Esophagus mucosa (tissue), 1 donor: Measurements from ENCODE around the gene ZNF532. TPM values are rescaled to one million over a fixed set of nuclear protein-coding genes. Genes with fewer than 3 reads are reported as not detected.

ENCODE experiments used
- ATAC-seq: fragments of 200-7000 bp; cut with Tn5 transposase; one replicate; pipeline ENCODE4 v1.9.1; 2020
- total RNA-seq: library from RNA; stranded (reverse); gene quantifications from one replicate; pipeline ENCODE4 v1.2.4, GENCODE V29; 2023
- donor health status: DM: yes; HTN: yes; CAD: no.

The ZNF532 gene
- total RNA-seq, 1 donor from 2014 or later: 28.3 TPM

DNA sequence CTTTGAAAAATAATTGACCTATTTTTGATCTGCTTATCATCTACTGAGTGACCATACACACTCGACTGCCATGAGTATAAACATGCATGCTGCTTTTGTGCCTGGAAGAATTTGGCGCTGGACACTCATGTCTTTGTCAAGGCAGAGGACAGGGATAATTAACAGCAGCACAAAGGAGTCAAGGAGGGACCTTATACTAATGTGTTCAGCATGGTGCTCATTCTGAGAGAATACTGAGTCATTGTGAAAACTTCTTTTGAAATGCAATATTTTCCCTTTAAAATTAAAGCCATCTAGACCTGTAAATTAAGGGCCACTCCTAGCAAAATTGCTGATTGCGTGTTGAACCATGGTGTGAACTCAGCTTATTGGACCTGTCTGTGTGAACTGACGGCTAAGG is 116.3 kb downstream of the ZNF532 start:
- no peak for ATAC-seq

- ATAC-seq: no peak
Observed at GRCh38 chr18:58983260-58984155, 118.8 kb downstream of the ZNF532 start.

- no peak for ATAC-seq
Observed at GRCh38 chr18:58988600-58988999, 123.9 kb downstream of the ZNF532 start.

DNA sequence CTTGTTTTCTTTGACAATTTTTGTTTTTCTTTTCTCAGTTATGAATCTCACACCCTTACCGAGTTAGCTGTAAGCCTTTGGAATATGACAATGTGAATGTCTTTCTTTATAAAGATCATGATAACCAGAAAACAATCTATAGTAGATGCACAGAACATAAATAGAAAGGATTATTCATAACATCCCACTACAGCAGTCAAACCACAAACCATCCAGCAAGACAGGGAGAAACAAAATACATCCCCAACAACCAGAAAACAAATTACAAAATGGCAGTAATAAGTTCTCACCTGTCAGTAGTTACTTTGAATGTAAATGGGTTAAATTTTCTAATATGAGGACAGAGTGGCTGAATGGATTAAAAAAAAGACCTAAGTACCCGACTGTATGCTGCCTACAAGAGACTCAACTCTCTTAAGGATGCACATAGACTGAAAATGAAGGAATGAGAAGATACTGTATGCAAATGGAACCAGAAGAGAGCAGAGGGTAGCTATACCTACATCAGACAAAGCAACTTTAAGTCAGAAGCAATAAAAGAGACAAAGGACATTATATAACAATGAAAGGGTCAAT is 124.6 kb downstream of the ZNF532 start:
- ATAC-seq: no peak

DNA sequence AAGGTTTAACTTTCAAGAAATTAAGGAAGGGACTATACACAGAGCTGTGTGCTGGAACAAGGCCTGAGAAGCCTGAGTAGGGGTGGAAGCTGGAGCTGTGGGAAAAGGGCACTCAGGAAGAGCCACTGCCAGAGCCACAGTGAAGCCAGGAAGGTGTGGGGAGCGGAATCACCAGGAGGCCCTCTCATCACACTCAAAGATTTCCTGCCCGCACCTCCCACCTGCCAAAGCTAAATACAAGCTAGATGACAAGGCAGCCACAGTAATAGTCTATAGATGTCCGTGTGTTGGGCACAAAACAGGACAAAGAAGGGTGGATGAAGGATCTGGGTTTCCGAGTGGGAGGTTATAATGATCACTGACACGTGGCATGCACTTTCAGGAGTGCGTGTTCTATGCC is 126.0 kb downstream of the ZNF532 start:
- ATAC-seq: peak; percentile 18

GRCh38 chr18:58991167-58991798 is 126.6 kb downstream of the ZNF532 start:
- ATAC-seq: peak; percentile 22

- ATAC-seq: no peak
Observed at GRCh38 chr18:58992301-58993231, 127.9 kb downstream of the ZNF532 start.

DNA sequence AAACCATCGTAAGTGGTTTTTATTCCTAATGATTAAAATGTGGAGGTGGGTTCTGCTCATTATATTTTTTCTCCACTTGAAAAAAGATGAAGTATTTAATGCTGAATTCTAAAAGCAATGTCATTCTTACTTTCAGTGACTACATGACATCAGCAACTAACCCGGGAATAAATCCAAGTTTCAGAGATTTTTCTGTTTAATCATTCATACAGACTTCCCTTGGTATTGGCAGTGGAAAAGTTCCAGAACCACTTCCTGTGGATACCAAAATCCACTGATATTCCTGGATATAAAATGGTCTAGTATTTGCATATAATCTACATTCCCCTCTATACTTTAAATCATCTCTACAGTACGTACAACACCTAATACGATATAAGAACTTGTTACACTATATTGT is 128.6 kb downstream of the ZNF532 start:
- ATAC-seq: no peak

DNA sequence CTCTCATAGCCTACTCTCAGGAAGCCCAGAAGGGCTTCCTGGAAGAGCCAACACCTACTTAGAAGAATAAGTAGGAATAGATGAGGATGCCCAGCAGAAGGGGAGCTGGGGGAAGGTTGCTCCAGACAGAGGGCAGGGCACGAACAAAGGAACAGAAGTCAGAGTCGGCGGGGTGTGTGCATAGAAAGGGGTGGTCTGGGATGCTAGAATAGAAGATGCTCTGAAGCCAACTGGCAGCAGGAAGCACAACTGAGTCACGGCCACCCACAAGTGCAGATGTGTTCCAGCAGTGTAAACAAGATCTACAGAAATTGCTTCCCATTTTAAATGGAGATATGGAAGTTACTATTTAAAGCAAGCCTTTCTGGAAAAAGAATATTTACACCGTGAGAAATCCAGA is 131.0 kb downstream of the ZNF532 start:
- no peak for ATAC-seq

DNA sequence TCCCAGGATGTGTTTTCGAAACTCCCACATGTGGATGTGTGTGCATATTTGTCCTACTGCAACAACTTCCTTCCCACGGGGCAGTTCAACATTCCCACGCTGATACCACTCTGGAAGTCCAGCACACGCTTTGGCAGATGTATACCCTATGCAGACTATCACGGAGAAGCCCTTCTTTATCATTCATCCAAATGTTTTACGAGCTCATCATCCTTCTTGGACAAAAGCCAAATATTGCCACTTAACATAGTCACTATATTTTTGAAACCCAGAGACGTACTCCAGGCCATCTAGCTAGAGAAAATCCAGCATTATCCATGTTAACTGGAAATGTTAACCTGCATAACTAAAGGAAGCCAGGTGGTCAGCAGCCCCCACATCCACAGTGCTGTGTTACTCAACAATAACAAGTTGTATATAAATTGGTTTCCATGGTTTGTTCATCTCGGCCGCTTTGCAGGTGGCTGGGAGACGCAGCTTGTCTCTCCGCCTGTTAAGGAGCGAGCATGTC is 131.5 kb downstream of the ZNF532 start:
- no peak for ATAC-seq

- no peak for ATAC-seq
Observed at GRCh38 chr18:58996696-58997095, 132.0 kb downstream of the ZNF532 start.

GRCh38 chr18:58997811-58998337 is 133.2 kb downstream of the ZNF532 start:
- no peak for ATAC-seq

DNA sequence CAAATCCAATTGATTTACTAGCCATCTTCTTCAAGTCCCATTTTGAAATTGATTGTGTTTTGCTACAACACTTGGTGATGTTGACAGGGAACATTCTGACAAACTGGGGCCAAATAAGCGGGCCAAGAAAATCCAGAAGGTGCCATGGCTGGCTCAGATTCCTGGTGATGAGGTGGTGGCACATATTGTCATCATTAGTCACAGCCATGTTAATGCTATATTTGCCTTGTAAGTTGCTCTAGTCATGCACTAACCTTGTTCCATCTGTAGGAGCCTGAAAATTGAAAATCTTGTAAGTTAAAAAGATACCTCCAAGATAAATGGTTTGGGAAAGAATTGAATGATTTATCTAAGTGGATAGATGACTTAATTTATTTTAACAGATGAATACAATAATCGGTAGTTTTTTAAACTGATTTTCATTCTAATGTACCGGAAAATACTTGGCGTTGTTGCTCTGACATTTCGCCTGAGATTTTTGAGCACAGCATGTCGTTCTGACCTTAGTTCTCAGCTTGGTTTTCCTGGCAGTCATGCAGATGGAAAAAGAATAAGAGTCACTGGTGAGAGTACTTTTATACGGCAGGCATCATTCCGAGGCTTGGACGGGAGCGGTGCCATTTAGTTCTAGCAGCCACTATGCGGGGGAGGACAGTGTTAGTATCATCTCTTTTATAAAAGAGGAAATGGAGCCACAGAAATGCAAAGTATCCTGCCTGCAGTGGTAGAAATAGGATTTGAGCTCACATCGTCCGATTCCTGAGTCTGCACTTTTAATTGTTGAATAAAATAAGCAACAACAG is 133.9 kb downstream of the ZNF532 start:
- peak; percentile 60 for ATAC-seq

DNA sequence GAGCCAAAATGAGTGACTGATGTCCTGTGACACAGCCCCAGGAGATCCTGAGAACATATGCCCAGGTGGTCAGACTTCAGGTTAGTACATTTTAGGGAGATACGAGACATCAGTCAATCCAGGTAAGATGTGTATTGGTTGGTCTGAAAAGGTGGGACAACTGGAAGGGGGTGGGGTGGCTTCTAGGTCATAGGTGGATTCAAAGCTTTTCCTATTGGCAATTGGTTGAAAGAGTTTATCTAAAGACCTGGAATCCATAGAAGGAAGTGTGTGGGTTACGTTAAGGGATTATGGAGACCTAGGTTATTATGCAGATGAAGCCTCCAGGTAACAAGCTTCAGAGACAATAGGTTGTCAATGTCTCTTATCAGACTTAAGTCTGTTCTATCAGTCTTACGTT is 136.5 kb downstream of the ZNF532 start:
- ATAC-seq: no peak

DNA sequence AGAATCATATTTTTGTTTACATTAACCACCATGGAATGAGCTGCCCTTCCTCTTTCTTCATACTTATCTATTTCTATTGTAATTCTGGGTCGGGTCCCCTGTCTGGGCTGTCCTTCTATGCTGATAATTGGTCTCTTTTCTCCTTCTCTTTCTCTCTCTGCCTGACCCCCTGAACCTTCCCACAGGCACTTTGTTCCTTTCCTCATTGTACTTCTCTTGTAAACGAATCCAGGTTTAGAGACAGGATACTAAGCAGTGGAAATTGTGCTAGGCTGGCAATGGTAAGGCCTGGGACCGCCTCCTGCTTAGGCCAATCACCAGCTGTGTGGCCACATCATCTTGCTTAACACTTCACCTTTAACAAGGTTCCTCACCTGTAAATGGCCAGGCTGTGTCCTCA is 137.0 kb downstream of the ZNF532 start:
- ATAC-seq: no peak

DNA sequence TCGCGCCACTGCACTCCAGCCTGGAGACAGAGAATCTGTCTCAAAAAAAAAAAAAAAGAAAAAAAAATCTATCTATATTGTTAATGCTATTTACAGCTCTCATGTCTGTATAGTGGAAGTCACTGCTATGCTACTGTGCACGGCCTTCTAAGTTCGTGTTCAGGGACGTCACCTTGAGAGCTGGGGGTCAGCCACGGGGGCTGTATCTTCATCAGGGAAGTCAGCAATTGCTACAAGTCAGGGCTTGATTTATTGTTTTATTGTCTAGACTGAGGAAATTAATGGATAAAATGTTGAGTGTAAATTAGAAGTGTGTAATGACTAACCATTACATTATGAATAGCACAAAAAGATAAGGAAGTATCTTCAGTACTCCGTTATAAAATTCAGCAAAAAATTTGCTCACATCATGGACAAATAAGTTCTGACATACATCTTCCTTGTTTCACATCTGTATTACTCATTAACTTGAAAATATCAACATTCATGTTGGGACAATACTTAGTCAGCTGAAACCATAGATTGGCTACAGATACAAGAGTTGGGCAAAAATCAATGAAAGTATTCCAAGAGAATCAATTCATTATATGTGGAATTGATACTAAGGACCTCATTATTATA is 138.4 kb downstream of the ZNF532 start:
- no peak for ATAC-seq

DNA sequence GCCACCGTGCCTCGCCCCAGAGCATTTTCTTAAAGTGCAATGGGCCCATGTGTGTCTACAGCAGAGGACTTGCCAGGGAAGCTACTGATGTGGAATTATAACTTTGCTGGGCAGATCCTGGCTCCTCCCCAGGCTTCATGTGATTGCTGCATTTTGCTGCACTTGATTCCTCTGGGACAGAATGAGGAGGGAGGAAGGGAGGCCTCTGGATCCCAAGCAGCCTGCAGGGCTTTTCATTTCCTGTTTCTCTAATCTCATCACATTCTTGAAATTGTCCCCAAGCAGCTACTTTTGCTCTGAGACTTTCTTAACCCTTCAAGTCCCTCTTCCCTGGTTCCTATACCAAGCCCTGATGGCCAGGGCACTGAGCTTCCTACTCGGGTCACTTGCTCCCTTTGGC is 140.6 kb downstream of the ZNF532 start:
- no peak for ATAC-seq

GRCh38 chr18:59006461-59007067 is 141.9 kb downstream of the ZNF532 start:
- no peak for ATAC-seq

GRCh38 chr18:59008302-59008974 is 143.8 kb downstream of the ZNF532 start:
- peak; percentile 52 for ATAC-seq

- no peak for ATAC-seq
Observed at GRCh38 chr18:59009846-59010245, 145.2 kb downstream of the ZNF532 start.
